NOMO-1 treated with DMSO at 0.1 percent for 48 hours (cell line): ENCODE data around the gene RBFA.
"Not testable (repeated sequence)": the region's sequence is repeated elsewhere in the genome, so short reads cannot be mapped to it uniquely, and the experiment has no call there.

Experiments used
- DNase-seq: peaks from one replicate; lab custom pipeline; 2025; ENCODE audit not compliant: unreplicated experiment; lab: John Stamatoyannopoulos, UW

RBFA gene

DNA sequence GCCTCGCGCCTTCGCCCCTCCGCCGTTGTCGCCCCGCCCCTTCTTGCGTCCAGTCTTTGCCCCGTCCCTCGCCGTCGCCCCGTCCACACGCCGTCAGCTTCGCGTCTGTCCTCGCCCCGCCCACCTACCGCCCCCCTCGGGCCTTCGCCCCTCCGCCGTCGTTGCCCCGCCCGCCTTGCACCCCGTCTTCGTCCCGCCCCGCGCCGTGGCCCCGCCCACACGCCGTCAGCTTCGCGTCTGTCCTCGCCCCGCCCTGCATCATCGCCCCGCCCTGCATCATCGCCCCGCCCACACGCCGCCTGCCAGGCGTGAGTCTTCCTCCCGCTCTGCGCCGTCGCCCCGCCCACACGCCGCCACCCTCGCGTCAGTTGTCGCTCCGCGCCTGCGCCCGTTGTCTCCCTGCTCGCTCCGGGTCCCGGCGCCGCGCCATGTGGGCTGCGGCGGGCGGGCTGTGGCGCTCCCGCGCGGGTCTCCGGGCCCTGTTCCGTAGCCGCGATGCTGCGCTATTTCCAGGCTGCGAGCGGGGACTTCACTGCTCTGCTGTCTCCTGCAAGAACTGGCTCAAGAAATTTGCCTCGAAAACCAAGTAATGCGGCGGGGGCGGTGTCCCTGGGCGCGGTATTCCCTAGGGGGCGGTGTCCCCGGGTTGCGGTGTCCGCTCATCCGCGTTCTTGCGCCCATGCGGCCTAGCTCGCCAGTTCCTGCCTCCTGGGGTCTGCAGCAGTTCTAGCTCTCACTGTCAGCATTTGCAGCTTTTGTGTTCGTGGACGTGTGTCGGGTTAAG, at the start of gene RBFA:
TSS of gene RBFA (plus strand) at position 367 of the 784 bp plus-strand sequence. CDS start at position 429, 62 bp downstream.
- DNase-seq: peak; percentile 99

DNA sequence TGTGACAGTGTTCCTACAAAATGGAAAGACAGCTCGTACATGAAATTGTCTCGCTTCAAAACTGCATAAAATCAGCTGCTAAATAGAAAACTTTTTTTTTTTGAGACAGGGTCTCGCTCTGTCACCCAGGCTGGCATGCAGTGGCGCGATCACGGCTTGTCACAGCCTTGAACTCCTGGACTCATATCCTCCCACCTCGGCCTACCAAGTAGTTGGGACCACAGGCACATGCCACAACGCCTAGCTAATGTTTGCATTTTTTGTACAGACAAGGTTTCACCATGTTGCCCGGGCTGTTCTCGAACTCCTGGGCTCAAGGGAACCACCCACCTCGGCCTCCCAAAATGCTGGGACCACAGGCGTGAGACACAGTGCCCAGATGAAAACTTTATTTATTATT, 49.1 kb upstream of the RBFA start:
- no peak for DNase-seq

DNA sequence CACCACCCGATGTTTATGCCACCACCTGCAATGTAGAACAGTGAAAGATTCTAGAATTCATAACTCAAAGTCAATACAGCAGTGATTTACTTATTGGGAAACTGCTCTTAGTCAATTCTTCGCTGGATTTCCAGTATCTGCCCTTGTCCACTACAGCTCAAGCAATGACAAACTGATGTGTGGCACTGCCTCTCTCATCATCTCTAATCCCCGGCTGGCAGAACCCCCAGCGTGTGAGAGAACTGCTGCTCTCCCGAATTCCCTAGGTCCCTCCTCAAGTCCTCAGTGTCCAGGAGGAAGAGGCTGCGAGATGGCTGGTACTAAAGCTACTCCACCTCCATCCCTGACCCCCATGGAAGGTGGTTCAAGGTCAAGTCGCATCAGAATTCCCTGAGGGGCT, 47.5 kb upstream of the RBFA start:
- no peak for DNase-seq

GRCh38 chr18:79987566-79987965, 46.7 kb upstream of the RBFA start:
- DNase-seq: no peak

GRCh38 chr18:79988071-79988450, 46.2 kb upstream of the RBFA start:
- peak; percentile 60 for DNase-seq

- peak; percentile 77 for DNase-seq
Observed at GRCh38 chr18:79988451-79989194, 45.6 kb upstream of the RBFA start, which contains the start of gene TXNL4A. Gene TXNL4A, minus strand, starts transcription at chr18:79988563. Its CDS starts 171 bp downstream, at chr18:79988392.

- no peak for DNase-seq
Observed at GRCh38 chr18:79989195-79989497, 45.1 kb upstream of the RBFA start.

- no peak for DNase-seq
Observed at GRCh38 chr18:79991494-79991893, 42.7 kb upstream of the RBFA start.

- not testable (repeated sequence) for DNase-seq
Observed at GRCh38 chr18:79999701-80000100, 34.5 kb upstream of the RBFA start.

DNA sequence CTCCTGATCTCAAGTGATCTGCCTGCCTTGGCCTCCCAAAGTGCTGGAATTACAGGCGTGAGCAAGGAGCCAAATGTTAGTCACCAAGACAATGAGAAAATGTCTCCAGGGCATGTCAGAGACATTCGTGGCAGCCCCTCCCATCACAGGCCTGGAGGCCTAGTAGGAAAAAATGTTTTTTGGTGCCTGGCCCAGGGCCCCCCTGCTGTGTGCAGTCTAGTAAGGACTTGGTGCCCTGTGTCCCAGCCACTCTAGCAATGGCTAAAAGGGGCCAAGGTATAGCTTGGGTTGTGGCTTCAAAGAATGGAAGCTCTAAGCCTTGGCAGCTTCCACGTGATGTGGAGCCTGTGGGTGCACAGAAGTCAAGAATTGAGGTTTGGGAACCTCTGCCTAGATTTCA, 33.4 kb upstream of the RBFA start:
- no peak for DNase-seq

DNA sequence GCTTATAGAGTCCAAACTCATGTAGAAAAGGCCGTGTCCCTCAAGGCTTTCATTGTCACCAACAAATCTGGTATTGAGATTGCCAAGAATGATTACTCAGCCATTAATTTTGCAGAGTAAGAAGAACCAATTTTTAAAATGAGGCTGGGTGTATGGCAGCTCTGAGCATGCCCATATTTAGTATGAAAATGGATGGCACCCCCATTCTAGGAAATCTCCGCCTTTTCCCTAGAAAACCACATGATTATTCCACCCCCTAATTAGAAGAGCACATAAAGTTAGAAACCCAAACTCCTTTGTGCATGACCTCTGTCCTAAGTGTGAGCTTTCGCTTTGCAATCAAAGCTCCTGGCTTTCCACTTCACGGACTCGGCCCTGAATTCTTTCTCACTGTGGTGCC, 31.8 kb upstream of the RBFA start:
- no peak for DNase-seq

GRCh38 chr18:80004600-80005342, 29.5 kb upstream of the RBFA start:
- no peak for DNase-seq

DNA sequence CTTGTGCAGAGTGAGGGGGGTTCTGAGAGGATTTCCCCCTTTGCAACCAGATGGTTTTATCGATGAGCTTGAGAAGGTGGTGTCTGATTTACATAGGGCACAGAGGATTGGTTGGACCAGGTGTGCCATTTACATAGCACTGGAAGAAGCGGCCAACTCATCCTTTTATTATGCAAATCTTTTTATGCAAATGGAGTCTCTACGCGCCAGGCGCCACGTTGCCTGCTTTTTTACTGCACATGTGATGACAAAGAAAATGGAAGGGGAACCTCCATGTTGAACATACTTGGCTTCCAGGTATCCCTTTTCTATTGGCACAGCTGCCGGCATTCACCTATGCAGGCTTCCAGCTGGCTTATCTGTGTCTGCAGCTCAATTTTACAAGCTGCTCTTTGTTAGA, 27.5 kb upstream of the RBFA start:
- no peak for DNase-seq

GRCh38 chr18:80009661-80010550, 24.3 kb upstream of the RBFA start:
- DNase-seq: no peak

DNA sequence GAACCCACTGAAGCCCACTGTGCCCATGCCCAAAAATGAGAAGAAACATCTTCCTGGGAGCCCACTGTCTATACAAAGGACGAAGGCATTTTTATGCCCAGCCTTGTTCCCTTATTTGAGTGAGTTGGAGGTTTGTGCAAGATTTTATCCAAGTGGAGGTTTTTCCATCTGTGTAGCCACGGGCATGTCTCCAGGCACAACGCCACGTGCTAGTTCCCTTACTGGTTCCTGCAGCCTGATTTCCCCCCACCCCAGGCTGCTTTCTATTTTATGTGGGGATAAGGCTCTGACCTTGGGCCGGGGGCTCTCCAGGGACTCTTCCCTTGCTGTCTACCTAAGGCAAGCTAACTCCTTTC, 23.7 kb upstream of the RBFA start:
- DNase-seq: no peak

GRCh38 chr18:80011496-80012137, 22.6 kb upstream of the RBFA start:
- not testable (repeated sequence) for DNase-seq

DNA sequence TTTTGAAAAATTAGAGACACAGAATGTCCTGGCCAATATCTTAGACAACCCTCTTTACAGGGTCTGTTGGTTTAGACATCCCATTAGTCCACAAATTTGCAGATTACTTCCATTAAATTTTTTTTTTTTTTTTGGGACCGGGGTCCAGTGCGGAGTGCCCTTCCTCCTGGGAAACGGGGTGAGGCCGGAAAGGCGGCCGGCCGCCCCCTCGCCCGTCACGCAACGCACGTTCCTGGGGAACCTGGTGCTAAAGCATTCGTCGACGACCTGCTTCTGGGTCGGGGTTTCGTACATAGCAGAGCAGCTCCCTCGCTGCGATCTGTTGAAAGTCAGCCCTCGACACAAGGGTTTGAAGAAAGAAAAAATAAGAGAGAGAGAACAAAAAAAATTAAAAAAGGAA, 21.5 kb upstream of the RBFA start:
- DNase-seq: no peak

GRCh38 chr18:80022613-80023012, 11.6 kb upstream of the RBFA start:
- no peak for DNase-seq

- DNase-seq: no peak
Observed at GRCh38 chr18:80023173-80023572, 11.1 kb upstream of the RBFA start.

DNA sequence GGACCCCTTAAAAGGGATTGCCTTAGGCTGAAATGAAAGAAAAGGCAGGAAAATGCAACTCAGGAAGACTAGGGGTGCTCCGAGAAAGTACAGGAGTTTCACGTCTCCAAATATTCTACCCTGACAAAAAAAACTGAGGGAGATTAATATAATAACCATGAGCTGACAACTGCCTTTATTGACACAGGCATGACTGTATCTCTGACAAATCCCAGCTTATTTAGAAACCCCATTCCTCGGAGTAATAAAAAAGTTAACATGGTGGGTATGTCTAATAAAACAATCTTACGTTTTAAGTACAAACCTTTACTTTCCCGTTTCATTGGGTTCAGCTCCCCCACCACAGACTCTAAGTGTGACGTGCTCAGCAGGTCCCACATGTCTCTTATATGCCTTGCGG, 7.9 kb upstream of the RBFA start:
- DNase-seq: no peak
